Mammary epithelial cell (primary cell): ENCODE data around the gene IFT43.

ENCODE experiments used
- EZH2 ChIP-seq: IDR thresholded peaks from 2 replicates; pipeline ENCODE4 v1.6.1; 2012; ENCODE audit warnings: low read length, inconsistent platforms, borderline replicate concordance
- TF ChIP-seq, protein P1 (sequence below), 2 donors: IDR thresholded peaks in 1 of 2; conservative IDR thresholded peaks in 1 of 2; 2 replicates each; pipeline ENCODE4 v1.5.1; 2011 to 2012; ENCODE audit warnings: inconsistent platforms in 2 of 2, low read length in 2 of 2, mild to moderate bottlenecking in 2 of 2, control low read depth in 1 of 2, low read depth in 1 of 2; ENCODE audit not compliant: insufficient read depth in 1 of 2; ENCODE audit errors: extremely low read depth in 1 of 2

- TF ChIP-seq, protein P1, sequence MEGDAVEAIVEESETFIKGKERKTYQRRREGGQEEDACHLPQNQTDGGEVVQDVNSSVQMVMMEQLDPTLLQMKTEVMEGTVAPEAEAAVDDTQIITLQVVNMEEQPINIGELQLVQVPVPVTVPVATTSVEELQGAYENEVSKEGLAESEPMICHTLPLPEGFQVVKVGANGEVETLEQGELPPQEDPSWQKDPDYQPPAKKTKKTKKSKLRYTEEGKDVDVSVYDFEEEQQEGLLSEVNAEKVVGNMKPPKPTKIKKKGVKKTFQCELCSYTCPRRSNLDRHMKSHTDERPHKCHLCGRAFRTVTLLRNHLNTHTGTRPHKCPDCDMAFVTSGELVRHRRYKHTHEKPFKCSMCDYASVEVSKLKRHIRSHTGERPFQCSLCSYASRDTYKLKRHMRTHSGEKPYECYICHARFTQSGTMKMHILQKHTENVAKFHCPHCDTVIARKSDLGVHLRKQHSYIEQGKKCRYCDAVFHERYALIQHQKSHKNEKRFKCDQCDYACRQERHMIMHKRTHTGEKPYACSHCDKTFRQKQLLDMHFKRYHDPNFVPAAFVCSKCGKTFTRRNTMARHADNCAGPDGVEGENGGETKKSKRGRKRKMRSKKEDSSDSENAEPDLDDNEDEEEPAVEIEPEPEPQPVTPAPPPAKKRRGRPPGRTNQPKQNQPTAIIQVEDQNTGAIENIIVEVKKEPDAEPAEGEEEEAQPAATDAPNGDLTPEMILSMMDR (conservative IDR thresholded peaks at IDR 0.05 in 1 of 2, IDR thresholded peaks at IDR 0.05 in 1 of 2; ENCODE audit: extremely low read depth in 1 of 2, insufficient read depth in 1 of 2, low read depth in 1 of 2, low read length in 2 of 2), result no peak
- no peak for TF ChIP-seq EZH2
These were observed 17.7 kb upstream of the IFT43 start for GRCh38 chr14:75967866-75968265.
